SH-SY5Y (cell line): Measurements from ENCODE around the gene SGMS2.

Experiments
- GATA2 ChIP-seq: IDR thresholded peaks from 2 replicates; pipeline ENCODE4 v1.6.1; 2011; ENCODE audit warnings: mild to moderate bottlenecking, low read depth, low read length
- GATA3 ChIP-seq: IDR thresholded peaks from 2 replicates; pipeline ENCODE4 v1.6.1; 2011; ENCODE audit warnings: low read depth, mild to moderate bottlenecking, low read length, moderate library complexity

The SGMS2 gene

GRCh38 chr4:107824350-107825071, at the start of gene SGMS2:
Gene SGMS2 (plus strand): TSS chr4:107824932. CDS start chr4:107895554, 70,622 bp downstream.
- no peak for TF ChIP-seq GATA2
- TF ChIP-seq GATA3, result no peak

GRCh38 chr4:107777890-107778289, 46.8 kb upstream of the SGMS2 start:
- TF ChIP-seq GATA2 (no peak), GATA3 (no peak)

GRCh38 chr4:107778784-107779530, 45.8 kb upstream of the SGMS2 start:
- TF ChIP-seq GATA2 (no peak), GATA3 (no peak)

DNA sequence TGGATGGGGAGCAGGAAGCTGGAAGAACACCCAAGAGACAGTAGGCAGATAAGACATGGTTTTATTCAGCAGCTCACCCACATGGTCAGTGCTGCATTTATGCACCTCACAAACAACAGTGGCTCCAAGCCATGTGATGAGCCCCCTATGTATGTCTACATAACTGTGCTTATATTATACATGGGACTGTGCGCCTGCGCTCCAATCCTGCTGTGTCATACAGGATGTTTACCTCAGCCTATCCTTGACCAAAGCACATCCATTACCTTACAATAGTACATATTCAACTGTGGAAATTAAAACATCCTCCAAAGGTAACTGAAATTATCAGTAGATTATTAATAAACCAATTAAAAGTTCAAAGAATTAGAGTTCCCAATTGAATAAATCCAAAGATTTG, 44.1 kb upstream of the SGMS2 start:
- TF ChIP-seq GATA2 (no peak), GATA3 (no peak)

DNA sequence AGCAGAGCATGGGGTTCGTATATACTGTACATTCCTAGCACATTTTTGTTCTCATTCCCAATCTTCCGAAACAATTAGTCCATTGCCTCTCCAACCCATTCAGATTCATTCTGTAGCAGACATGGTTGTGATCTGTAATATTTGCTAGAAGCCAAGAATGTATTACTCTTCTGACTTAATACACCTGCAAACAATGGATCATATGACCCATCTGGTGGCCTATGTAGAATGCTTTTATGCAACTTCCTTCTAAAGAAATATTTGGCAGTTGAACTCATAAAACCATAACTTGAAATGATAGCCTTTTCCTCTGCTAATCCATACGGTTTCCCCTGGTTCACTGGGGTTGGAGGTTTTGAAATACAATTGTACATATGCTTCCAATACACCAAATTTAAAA, 32.8 kb upstream of the SGMS2 start:
- no peak for TF ChIP-seq GATA2
- TF ChIP-seq GATA3, result no peak

DNA sequence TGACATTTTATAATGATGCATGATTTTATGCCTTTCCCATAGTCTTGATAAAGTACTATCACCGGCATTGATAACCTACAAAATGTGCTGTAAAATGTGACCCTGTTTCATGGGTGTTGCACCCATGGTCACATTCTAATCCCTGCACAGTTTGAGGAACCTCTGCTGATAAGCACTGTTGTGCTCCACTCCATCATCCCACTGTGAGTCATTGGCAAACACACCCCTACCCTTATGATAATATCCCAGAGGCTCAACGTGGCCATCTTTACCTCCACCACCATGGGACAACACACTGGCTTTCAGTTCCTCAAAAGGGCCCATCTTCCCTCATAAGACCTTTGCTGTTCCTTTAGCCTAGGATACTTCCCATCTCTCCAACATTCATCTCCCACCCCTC, 32.0 kb upstream of the SGMS2 start:
- TF ChIP-seq GATA2, result no peak
- TF ChIP-seq GATA3, result no peak

- no peak for TF ChIP-seq GATA2
- TF ChIP-seq GATA3, result no peak
These were observed 30.7 kb upstream of the SGMS2 start for GRCh38 chr4:107793996-107794395.

DNA sequence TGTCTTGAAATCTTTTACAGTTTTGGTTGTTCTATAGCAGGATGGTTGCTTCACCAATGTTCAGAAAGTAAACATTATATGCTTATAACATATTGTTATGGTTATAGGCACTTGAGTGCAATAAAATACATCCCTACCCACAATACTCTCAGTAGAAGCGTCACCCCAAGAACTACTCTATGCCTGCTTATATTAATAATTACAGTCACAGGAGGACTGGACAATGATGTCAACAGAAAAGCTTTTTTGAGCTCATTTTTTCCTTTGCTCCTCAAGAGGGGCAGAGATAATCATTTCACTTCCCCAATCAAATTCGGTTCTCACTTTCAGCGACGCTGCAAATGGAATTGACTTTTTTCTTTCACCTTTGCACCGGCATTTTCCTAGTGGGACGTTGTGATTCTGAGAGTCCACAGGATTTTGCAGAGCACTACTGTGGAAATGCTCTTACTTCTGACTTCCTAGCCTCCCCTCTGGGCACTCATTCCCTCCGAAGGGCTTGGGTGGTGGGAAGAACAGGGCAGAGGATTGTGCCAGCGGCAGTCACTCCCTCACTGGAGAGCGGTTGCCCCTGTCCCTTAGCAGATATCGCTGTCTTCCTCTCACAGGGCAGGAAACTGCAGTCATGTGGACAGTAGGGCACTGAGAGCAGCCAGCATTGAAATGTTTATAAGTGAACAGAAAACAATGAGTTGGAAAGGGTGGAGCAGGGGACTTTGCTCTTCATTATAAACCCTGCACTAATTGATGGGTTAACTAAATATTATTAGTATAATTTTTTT, 24.9 kb upstream of the SGMS2 start:
- TF ChIP-seq GATA3 (no peak), GATA2 (no peak)

GRCh38 chr4:107800706-107801105, 24.0 kb upstream of the SGMS2 start:
- TF ChIP-seq GATA3 (no peak), GATA2 (no peak)

DNA sequence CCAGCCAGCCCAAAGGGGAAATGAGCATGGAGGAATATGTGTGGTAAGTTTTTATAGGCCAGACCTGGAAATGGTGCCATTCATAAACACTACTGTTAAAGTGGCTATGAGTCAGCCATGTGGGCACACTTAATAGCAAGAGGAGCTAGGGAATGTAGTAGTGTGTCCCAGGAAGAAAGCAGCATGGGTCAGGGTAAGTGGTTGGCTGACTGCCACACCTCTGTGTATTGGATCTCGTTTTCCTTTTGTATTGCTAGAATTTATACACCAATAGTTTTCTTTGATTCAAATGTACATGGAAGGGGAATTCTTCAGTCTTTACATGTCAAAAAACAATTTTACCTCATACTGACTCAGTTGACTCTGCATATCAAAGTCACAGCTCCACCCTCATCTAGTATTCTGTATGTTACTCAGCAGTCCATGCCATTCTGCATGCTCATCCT, 22.9 kb upstream of the SGMS2 start:
- TF ChIP-seq GATA2 (no peak), GATA3 (no peak)

- TF ChIP-seq GATA3 (no peak), GATA2 (no peak)
These were observed 19.8 kb upstream of the SGMS2 start for GRCh38 chr4:107804956-107805355.

- TF ChIP-seq GATA3 (no peak), GATA2 (no peak)
These were observed 18.5 kb upstream of the SGMS2 start for GRCh38 chr4:107806196-107806595.

DNA sequence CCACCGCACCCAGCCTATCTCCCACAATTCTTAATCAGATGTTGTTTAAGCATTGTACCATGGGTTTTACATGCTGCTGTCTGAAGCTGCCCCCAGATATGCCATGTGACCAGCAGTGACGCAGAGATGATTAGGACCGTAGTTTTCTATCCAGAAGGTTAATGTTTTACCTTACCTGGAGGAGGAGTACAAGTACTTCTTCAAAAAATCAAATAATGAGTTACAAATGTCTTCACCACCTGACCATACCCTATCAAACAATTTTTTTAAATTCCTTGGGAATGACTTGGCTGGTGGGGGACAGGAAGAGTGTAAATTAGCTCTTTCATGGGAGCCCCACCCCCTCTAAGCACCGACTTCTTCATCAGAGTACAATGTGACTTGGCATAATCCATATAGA, 16.2 kb upstream of the SGMS2 start:
- TF ChIP-seq GATA2 (no peak), GATA3 (no peak)

DNA sequence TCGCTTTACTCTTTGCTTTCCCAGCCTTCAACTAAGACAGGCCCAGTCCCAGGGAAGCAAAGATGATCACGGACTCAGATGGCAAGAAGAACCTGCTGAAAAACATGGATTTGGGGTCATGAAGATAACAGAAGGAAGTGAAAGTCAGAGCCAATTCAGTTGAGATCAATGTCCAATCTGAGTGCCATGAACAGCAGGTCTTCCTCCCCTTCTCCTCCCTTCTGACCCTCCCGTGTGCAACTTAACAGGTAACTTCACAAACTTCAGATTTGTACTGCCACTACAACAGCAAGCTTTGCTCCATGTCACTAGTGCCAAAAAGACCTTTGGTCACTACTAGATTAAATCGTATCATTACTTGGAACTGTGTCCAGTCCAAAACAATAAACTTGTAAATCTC, 15.5 kb upstream of the SGMS2 start:
- TF ChIP-seq GATA3 (no peak), GATA2 (no peak)

GRCh38 chr4:107814758-107815157, 10.0 kb upstream of the SGMS2 start:
- no peak for TF ChIP-seq GATA2
- TF ChIP-seq GATA3, result no peak
